ENCODE results near the gene GDPD5.

GDPD5 gene

GRCh38 chr11:75461151-75461550, 64.6 kb downstream of the GDPD5 start:
- no peak for TF ChIP-seq CTCF (IDR thresholded peaks at IDR 0.05; ENCODE audit: control insufficient read depth, insufficient read depth, low read depth, low read length, missing control alignments)
- DNase-seq (ENCODE audit: low read depth): no peak
- no peak overlapping the region for H3K4me3 ChIP-seq (ENCODE audit: control insufficient read depth, low read depth, low read length)

GRCh38 chr11:75456596-75457183, 69.1 kb downstream of the GDPD5 start:
- DNase-seq (ENCODE audit: low read depth): no peak
- no peak for TF ChIP-seq CTCF (IDR thresholded peaks at IDR 0.05; ENCODE audit: control insufficient read depth, insufficient read depth, low read depth, low read length, missing control alignments)
- H3K4me3 ChIP-seq (ENCODE audit: control insufficient read depth, low read depth, low read length): no peak overlapping the region

- no peak overlapping the region for H3K4me3 ChIP-seq (ENCODE audit: control insufficient read depth, low read depth, low read length)
- TF ChIP-seq CTCF (IDR thresholded peaks at IDR 0.05; ENCODE audit: control insufficient read depth, insufficient read depth, low read depth, low read length, missing control alignments): no peak
- DNase-seq (ENCODE audit: low read depth): no peak
Measured at GRCh38 chr11:75454987-75455386, 70.8 kb downstream of the GDPD5 start.

GRCh38 chr11:75453916-75454655, 71.7 kb downstream of the GDPD5 start:
- no peak for TF ChIP-seq CTCF (IDR thresholded peaks at IDR 0.05; ENCODE audit: control insufficient read depth, insufficient read depth, low read depth, low read length, missing control alignments)
- DNase-seq (ENCODE audit: low read depth): peak; percentile 97
- H3K4me3 ChIP-seq (ENCODE audit: control insufficient read depth, low read depth, low read length): no peak overlapping the region

- TF ChIP-seq CTCF (IDR thresholded peaks at IDR 0.05; ENCODE audit: control insufficient read depth, insufficient read depth, low read depth, low read length, missing control alignments): peak; percentile 60
- no peak overlapping the region for H3K4me3 ChIP-seq (ENCODE audit: control insufficient read depth, low read depth, low read length)
- no peak for DNase-seq (ENCODE audit: low read depth)
Measured at GRCh38 chr11:75450826-75451821, 74.6 kb downstream of the GDPD5 start.

- no peak overlapping the region for H3K4me3 ChIP-seq (ENCODE audit: control insufficient read depth, low read depth, low read length)
- no peak for DNase-seq (ENCODE audit: low read depth)
- no peak for TF ChIP-seq CTCF (IDR thresholded peaks at IDR 0.05; ENCODE audit: control insufficient read depth, insufficient read depth, low read depth, low read length, missing control alignments)
Measured at GRCh38 chr11:75450236-75450635, 75.5 kb downstream of the GDPD5 start.

Measured in AG09309 (cell line).